Occipital lobe (tissue), 2 donors: ENCODE results near the gene MT4. TPM values are rescaled to one million over a fixed set of nuclear protein-coding genes. Genes with fewer than 3 reads are reported as not detected.
A peak's percentile ranks its signal among the peaks of the same experiment; 100 is the strongest.

Experiments used
- DNase-seq: peaks from one replicate; lab custom pipeline; 2025; lab: John Stamatoyannopoulos, UW
- total RNA-seq: library from RNA; depleted of rRNA; stranded (reverse); fragments of >200 nt; gene quantifications from one replicate; pipeline ENCODE4 v1.2.3, GENCODE V29; 2014

Gene MT4
- total RNA-seq, 1 donor from 2014 or later, result not detected

DNA sequence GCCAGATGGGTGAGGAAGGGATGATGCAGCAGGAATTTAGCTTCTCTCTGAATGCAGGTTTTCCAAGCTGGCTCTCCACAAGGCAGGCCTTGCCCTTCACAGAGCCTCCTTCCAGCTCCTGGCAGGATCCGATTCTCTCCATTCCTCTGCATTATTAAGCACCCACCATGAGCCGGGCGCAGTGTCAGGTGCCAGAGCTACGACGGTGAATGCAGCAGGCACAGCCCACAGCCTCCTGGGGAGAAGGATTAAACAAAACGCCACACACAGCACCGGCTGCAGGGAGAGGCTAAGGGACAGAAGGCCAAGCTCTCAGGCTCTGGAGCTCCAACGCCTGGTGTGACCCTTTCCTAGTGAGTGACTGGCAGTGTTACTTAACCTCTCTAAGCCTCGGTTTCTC lies 36.5 kb downstream of the MT4 start:
- no peak for DNase-seq

DNA sequence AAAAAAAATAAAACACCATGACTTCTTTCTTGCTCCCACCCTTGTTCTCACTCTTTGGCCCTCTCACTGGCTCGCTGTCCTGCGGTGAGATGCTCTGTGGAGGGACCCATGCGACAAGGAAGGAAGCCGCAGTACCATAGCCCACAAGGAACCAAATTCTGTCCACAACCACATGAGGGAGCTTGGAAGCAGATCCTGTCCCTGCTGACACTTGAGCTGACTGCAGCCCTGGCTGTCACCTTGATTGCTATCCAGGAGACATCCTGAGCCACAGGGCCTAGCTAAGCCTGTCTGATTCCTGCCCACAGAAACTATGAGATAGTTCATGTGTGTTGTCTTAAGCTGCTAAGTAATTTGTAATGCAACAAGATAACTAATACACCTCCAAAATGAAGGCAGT lies 38.7 kb downstream of the MT4 start:
- DNase-seq, result no peak

DNA sequence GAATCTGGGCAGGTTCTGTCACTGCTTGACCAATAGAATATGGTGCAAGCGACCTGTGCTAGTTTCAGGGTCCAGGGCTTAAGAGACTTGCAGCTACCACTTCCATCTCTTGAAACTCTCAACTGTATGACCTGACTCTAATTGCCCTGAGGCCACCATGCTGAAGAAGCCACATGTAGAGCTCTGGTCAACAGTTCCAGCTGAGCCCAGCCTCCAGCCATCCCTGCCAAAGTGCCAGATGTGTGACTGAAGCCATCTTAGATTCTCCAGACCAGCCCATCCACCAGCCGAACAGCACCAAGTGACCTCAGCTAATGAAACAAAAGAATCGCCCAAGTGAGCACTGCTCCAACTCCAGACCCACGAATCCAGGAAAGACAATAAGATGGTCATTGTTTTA lies 40.1 kb downstream of the MT4 start:
- DNase-seq, result no peak

DNA sequence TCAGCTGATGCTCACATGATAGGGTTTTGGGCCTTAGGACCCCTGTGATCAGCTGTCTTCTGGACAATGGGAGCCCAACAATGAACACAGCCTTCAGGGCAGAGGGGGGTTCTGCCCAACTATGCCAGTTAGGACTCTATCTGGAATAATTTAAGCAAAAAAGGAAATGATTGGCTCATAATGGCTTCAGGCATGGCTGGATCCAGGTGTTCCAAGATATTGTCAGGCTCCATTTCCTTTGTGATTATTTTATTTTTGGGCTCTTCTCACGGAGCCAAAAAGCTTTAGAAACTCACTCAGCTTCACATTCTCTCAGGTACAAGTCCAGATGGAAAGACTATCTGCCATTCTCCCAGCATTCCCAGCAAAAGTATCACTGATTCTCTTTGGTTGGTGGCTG lies 40.6 kb downstream of the MT4 start:
- no peak for DNase-seq

DNA sequence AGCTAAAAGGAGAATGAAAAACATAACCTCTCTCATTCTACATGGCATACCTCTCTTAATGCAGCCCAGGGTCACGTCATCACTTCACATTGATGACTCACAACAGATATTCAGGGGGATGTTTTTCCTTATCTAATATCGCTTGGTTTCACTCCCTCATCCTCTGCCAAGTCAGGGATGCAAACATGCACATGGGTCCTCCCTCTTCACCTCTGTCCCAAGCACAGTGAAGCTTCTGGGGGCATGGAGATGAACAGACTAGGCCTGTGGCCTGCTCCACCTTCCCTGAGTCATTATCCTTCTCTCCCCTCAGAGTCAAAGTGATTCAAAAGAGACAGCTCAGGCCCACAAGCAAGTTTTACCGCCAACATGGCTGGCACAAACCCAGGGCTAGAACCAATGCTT lies 41.2 kb downstream of the MT4 start:
- no peak for DNase-seq

DNA sequence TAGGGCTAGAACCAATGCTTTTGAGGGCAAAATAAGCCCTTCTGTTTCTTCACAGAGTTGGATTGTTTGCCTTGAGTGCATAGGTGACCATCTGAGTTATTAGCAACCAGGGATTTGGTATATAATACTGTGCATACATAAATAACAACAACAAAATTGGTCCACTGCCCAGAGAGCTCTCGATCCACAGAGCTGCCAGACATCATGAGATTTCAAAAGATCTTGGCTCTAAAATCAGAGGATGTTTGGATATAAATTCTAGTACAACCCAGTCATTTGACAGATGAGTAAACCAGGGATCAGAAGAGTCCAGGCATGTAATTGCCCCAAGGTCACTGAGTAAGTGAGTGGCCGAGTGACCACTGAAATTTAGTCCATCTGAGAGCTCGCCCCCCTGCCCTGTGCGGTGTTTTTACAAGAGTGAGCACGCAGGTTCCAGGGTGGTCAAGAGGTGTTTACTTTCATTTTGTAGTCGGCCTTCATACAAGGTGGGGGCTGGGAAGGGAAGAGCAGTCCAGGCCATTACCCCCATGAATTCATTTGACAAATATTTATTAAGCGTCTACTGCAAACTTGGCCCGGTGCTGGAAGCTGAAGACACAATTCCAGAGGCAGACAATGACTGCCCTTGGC lies 41.7 kb downstream of the MT4 start:
- no peak for DNase-seq

DNA sequence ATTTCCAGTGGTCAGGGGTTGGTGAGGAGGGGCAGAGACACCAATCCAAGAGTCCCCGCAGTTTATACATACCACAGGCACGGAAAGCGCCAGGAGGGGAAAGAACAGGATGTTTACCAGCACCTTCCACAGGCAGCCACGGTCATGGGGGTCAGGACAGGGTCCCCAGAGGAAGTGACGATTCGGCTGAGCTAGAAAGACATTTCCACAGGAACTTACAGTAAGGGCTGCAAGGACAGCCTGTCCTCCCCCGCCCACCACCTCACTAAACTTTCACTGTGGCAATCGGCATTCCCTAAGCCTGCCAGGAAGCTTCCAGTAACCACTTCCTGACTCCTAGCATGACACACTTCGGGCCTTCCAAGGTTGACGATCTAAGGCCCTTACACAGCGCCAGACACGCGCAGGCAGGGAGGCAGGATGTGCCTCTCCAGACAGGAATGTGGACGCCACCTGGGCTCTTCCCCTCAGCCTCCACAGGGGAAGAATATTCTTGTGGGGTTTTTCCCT lies 42.3 kb downstream of the MT4 start:
- DNase-seq, result no peak

DNA sequence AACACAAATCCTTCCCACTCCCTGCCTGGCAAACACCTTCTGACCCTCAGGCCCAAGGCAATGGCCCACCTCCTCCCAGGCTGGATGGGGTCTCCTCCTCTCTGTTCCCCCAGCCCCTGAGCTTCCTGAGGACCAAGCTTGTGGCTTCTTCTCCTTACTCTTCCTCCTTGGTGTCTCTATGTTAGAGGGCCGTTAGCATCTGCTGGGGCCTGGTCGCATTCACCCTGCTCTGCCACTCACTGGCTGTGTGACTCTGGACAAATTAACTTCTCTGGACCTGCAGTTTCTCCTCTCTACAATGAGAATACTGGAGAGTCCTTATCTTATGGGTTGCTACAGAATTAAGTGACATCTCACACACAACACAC lies 42.8 kb downstream of the MT4 start:
- DNase-seq, result no peak

DNA sequence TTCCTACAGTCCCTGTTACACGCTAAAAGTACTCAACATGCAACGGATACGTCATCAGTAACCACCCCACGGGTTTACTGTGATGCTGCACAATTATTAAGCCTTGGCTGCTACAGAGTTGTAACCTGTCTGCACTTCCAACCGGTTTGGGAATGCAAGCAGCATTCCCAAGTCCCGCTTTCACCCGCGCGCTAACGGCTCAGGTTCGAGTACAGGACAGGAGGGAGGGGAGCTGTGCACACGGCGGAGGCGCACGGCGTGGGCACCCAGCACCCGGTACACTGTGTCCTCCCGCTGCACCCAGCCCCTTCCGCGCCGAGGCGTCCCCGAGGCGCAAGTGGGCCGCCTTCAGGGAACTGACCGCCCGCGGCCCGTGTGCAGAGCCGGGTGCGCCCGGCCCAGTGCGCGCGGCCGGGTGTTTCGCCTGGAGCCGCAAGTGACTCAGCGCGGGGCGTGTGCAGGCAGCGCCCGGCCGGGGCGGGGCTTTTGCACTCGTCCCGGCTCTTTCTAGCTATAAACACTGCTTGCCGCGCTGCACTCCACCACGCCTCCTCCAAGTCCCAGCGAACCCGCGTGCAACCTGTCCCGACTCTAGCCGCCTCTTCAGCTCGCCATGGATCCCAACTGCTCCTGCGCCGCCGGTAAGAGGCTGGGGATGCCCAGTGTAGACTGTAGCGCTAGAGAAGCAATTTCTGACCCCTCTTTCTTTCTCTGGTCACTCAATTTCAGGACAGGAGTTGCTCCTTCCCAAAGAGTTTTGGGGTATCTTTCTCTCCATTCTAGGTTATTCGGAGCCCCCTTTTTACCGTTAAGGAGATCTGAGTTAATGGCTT lies 43.4 kb downstream of the MT4 start, which contains the start of gene MT2A:
Gene MT2A, plus strand, starts transcription at position 542 of the 833 bp plus-strand sequence. Its CDS starts 72 bp downstream, at position 614.
- peak; percentile 85 for DNase-seq

DNA sequence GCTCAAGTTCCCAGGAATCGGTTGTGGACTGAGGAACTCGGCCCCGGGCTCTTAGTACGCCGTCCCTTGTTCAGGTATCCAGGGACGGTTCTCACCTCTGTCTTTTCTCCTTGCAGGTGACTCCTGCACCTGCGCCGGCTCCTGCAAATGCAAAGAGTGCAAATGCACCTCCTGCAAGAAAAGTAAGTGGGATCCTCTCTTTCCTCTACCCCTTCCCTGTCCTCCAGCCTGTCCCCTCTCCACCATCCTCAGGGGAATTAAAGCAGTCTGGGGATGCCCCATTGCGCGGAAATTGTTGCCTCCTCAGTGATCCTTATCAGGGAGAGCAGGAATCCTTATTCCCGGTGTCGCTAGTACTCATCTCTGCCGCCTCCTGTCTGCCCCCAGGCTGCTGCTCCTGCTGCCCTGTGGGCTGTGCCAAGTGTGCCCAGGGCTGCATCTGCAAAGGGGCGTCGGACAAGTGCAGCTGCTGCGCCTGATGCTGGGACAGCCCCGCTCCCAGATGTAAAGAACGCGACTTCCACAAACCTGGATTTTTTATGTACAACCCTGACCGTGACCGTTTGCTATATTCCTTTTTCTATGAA lies 44.1 kb downstream of the MT4 start:
- DNase-seq, result no peak

DNA sequence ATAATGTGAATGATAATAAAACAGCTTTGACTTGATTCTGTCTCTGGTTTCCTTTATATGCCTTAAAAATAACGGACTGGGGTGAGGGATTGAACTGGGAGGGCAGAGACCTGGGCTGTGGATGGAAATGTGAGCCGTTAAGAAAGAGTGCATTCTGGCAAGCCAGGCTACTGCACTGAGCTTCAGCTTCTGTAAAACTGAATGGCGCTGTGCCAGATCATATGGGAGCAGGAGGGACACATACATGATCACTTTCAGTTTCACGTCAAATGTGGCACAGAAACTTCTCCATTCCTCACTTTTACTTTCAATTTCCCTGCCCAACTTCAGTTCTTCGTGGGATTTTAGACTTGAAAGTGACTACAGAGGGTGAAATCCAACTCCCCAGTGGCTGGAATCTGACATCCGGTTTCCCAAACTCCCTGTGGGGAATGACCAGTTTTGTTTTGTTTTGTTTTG lies 44.6 kb downstream of the MT4 start:
- peak; percentile 50 for DNase-seq

DNA sequence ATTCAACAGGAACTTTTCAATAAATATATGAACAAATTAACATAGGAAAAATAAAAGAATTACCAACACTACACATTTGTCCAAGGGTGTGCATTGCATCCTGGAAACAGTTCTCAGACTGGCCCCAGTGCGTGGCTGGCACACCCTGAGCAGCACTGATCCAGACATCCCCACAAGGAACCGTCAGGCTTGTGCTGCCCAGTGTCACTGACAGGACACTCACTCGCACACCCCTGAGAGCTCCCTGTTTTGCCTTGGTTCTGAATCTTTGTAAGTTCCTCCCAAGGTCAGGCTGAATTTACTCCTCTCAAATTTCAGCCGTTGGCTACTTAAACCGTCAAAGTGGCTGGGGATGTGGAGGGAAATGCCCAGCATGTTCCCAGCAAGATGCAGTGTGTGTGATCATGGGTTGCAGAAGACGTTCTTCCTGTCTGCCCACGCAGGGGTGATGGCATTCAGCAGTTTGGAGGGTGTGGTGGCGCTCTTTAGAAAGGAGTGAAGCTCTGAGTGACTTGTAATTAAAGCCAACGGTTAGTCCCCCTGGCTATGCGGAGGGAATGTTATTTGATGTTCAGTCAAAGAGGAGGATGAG lies 45.2 kb downstream of the MT4 start:
- no peak for DNase-seq

DNA sequence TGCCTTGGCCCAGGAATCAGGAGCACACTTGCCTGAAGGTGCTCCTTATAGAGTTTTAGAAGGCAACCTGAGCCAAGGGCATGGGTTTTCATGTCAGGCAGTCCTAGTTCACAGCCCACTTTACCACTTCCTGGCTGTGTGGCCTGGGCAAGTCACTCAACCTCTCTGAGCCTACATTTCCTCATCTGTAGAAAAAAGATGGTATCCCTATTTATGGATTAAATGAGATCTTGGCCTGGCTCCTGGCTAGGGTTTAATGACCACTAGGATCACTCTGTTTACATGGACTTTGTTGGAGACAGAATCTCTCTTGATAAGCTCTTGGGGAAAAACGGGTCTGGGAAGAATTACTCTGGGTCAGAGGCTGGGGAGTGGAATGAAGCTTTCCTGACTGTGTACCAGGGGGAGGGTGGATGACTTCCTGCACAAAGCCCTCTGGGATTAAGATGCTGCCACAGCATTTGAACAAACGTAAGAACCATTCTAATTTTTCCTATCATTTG lies 45.8 kb downstream of the MT4 start:
- DNase-seq, result no peak

DNA sequence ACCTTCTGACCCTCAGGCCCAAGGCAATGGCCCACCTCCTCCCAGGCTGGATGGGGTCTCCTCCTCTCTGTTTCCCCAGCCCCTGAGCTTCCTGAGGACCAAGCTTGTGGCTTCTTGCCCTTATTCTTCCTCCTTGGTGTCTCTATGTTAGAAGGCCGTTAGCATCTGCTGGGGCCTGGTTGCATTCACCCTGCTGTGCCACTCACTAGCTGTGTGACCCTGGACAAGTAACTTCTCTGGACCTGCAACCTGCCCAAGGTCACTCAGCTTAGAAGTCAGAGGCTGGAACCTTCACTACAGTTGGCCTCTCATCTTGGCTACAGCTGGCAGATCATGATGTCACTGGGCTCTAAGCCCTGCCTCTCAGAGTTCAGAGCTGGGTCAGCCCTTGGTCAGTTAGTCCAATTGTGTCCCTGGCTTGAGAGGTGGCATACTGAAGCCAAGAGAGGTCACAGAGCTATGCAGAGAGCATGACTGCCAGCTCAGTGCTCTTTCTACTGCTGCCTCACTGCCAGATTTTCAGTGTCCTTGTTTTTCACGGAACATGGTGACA lies 46.5 kb downstream of the MT4 start:
- no peak for DNase-seq

DNA sequence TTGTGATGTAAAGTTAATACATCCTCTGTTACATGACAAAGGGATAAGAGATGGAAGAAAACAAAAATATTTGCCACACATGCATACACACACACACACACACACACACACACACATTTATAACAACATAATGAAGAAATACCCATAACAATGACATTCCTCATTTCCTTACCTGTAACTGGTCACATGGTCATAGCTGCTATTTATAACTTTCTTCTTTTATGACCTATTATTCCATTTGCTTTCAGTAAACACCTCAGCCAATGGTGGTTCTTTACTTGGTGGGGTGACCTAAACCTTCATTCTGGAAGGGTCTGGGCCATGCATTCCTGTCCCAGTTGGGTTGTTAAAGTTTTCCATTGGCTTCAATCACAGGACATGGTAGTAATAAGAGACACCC lies 48.8 kb downstream of the MT4 start:
- no peak for DNase-seq

DNA sequence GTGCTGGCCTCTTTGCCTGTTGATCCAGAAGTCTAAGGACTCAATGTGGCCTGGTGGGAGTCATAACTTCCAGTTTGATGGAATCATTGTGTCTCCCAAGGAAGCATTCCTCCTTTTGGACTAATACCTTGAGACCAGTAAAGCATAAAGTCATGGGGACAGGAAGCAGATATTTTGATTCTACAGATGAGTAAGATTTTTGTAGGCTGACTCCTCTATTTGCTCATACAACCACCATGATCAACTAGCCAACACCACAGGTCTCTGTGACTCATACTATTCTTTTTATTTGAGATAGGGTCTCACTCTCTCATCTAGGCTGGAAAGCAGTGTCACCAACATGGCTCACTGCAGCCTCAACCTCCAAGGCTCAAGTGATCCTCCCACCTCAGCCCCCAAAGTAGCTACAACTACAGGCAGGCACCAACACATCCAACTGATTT lies 49.7 kb downstream of the MT4 start:
- DNase-seq, result no peak

DNA sequence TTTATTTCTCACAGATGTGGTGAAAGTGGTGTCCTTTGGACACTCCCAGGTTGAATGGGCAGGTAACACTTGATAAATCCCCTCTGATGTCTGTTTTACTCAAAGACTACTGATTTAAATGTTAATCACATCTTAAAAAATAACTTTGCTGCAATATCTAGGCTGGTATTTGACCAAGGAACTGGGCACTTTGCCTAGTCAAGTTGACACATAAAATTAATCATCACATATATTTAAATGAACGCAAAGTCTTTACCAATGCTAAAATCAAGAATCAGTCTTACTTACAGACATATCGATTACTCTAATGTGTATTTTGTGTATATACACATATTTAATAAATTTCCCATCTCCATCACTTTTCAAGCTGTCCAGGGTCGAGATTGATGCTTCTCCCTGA lies 50.5 kb downstream of the MT4 start:
- no peak for DNase-seq

DNA sequence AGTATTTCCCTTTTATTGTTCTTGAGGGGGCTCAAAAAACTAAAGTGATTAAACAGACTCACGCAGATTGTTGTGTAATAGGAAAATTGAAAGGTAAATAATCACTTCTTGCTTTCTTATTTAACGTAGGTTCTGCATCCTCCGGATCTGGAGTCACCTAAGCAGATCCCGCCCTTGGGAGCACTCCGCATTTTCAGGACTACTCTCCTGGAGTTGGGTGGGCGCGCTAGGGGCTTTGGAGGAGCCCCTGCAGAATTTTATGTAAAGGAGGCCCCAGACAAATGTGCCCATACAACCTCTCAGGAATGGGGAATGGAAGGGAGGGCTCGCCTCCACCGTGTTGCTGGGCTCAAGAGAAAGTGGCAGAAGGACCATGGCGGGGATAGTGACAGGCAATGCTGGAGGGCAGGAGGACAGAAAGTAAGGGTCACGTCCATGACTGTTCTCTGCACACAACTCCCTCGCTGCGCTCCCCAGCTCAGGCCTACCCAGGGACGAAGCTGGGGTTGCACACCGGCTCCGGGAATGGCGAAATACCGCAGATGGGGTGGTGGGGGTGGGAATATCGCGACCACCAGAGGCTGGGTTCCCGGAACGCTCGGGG lies 51.8 kb downstream of the MT4 start:
- DNase-seq, result no peak

DNA sequence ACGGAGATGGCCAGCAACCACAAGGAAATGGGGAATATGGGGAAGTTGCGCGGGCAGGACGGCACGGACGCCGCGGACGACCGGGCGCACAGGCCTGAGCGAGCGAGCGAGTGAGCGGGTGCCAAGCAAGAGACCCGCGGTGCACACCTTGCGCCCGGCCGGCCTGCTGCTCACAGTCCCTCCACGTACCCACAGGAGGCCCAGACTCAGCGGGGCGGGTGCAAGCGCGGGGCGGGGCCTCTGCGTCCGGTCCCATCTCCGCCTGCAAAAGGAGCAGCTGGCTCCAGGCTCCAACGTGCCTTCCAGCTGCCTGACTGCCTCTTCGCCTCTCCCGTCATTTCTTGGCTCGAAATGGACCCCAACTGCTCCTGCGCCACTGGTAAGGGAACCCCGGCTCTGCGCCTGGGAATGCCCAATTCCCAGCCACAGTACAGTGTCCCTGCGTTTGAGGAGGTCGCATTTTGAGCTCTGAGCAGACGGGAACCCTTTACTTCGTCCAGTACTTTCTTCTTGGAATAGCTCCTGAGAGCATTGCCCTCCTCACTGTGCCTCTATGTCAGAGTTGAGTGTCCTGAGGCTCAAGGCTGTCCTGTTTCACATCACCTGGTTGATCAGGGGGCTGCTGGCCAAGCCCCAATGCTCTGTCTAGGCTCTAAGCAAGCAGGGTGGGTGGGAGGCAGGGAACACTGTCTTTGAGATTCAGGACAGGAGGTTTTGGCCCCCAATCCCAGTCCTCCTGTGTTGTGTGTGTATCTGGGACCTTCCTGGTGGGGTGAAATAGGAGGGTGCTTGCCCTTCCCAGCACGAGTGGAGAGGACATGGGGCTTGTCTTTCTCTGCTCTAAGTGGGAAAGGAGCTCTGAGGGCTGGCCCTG lies 52.6 kb downstream of the MT4 start:
- DNase-seq, result no peak

DNA sequence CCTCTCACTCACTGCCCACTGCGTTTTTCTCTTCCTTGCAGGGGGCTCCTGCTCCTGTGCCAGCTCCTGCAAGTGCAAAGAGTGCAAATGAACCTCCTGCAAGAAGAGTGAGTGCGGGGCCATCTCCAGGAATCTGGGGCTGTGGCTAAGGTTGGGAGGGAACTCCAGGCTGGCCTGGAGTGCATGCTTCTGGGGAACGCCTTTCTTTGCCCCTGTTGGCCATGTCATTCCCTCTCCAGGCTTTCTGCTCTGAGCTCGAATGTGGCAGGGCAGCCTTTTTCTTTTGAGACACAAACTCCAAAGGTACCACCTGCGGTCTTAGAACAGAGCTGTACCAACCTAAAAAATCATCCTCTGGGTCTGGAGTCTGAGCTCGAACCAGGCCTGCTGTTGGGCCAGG lies 53.3 kb downstream of the MT4 start:
- no peak for DNase-seq
